ENCODE results near the gene UTS2R.

DNA sequence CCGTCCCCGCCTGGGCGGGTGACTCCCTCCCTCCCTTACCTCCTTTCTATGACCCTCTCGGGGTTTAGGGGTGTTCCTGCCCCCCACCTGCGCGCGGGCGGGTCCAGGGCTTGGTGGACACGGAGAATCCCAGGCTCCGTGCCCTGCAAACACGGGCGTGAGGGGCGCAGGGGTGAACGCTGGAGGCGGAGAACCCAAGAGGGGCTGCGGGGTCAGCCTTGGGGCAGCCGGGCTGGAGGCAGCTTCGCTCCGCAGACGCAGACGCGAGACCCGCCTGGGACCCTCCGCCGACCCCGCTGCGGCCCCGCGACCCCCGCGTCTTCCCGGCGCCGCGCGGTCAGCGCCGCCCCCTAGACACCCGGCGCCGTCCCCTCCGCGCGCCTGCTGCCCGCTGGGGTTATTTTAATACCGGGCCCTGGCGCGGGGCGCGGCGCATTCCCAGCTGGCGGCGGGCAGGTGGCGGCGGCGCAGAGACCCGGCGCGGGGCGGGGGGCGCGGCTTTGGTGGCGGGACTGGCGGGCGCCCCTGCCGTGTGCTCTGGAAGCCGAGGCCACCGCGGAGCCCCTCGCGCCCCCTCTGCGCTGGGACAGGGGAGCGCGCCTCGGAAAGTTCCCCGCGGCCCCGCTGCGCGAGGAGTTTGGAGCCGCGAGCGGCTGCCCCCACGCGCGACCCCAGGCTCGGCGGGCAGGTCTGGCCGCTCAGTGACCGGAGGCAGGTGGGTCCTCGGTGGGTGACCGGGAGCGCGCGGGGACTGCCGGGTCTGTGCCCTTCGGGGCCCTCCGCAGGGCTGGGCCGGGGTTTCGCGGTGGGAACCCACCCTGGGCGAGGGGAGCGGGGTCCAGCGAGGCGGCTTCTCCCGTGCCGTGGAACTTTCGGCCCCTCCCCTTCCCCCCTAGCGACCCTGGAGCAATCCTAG, at the start of gene UTS2R:
- TF ChIP-seq, protein P1, sequence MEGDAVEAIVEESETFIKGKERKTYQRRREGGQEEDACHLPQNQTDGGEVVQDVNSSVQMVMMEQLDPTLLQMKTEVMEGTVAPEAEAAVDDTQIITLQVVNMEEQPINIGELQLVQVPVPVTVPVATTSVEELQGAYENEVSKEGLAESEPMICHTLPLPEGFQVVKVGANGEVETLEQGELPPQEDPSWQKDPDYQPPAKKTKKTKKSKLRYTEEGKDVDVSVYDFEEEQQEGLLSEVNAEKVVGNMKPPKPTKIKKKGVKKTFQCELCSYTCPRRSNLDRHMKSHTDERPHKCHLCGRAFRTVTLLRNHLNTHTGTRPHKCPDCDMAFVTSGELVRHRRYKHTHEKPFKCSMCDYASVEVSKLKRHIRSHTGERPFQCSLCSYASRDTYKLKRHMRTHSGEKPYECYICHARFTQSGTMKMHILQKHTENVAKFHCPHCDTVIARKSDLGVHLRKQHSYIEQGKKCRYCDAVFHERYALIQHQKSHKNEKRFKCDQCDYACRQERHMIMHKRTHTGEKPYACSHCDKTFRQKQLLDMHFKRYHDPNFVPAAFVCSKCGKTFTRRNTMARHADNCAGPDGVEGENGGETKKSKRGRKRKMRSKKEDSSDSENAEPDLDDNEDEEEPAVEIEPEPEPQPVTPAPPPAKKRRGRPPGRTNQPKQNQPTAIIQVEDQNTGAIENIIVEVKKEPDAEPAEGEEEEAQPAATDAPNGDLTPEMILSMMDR (IDR thresholded peaks at IDR 0.05) = no peak
- TF ChIP-seq POLR2AphosphoS5 (IDR thresholded peaks at IDR 0.05) (no peak), POLR2A (IDR thresholded peaks at IDR 0.05) (no peak)

Data from suprapubic skin (tissue), 4 donors.